ENCODE data around the gene ERBB3.

GRCh38 chr12:56098592-56098991 is 18.6 kb downstream of the ERBB3 start:
- TF ChIP-seq CTCF (conservative IDR thresholded peaks at IDR 0.05; ENCODE audit: low read depth, low read length) (no peak), EZH2 (IDR thresholded peaks at IDR 0.05; ENCODE audit: low read length, unreplicated experiment) (no peak), EZH2phosphoT487 (IDR thresholded peaks at IDR 0.05; ENCODE audit: borderline replicate concordance, low read length) (no peak)

Data from PC-3 (cell line).